AG04450 (cell line): ENCODE results near the gene SEC31A. TPM values are rescaled to one million over a fixed set of nuclear protein-coding genes. Genes with fewer than 3 reads are reported as not detected.
A peak's percentile ranks its signal among the peaks of the same experiment; 100 is the strongest.

Experiments used
- CTCF ChIA-PET: fragments of 300-600, 350-600 bp; formaldehyde crosslinking; extraction: SDS; loops from one replicate; lab custom pipeline; 2022; ENCODE audit warnings: antibody characterized with exemption, inconsistent platforms; lab: Charles Lee
- POLR2A ChIA-PET: fragments of 350-600 bp; formaldehyde crosslinking; extraction: SDS; loops from one replicate; lab custom pipeline; 2021; ENCODE audit warnings: antibody characterized with exemption, inconsistent platforms; lab: Yijun Ruan, JAX
- DNase-seq: peaks from one replicate; pipeline ENCODE4 v3.0.0-alpha.2; 2011; ENCODE audit warnings: low read depth, low spot score
- H3K27ac ChIP-seq: one replicate; pipeline ENCODE4 v1.5.1; 2012; ENCODE audit warnings: low read depth, low read length, control low read depth
- H3K27me3 ChIP-seq: one replicate; pipeline ENCODE4 v1.6.0; 2012; ENCODE audit warnings: low read length; ENCODE audit not compliant: control insufficient read depth, insufficient read depth
- H3K4me3 ChIP-seq: 2 replicates; pipeline ENCODE4 v1.5.1; 2011; ENCODE audit warnings: mild to moderate bottlenecking, low read depth, low read length, control low read depth
- H3K9me3 ChIP-seq: 2 replicates; pipeline ENCODE4 v1.5.1; 2012; ENCODE audit warnings: low read length; ENCODE audit not compliant: control insufficient read depth, insufficient read depth
- polyA plus RNA-seq: library from polyadenylated mRNA; depleted of rRNA; stranded (reverse); fragments of >200 nt; gene quantifications from 2 replicates; pipeline ENCODE4 v1.2.3, GENCODE V29; 2011
- TF ChIP-seq, protein P1 (sequence below): IDR thresholded peaks from 2 replicates; pipeline ENCODE4 v1.5.1; 2011; ENCODE audit warnings: low read depth, low read length, control low read depth, inconsistent platforms

SEC31A gene
- polyA plus RNA-seq, 1 experiment = 436 TPM

DNA sequence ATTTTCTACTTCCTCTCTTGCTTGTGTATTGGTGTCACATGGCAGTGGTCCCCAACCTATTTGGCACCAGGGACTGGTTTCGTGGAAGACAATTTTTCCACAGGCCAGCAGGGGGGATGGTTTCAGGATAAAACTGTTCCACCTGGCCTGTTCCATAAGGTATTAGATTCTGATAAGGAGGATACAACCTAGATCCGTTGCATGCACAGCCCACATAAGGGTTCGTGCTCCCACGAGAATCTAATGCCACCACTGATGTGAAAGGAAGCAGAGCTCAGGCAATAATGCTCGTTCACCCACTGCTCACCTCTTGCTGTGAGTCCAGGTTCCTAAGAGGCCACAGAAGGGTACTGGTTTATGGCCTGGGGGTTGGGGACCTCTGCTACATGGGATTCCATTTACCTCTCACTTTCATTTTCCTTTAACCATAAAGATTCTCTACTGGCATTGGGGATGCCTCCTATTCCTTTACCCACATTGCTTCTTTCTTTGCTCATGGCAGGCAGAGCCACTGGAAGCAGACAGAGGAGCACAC, 38.1 kb downstream of the SEC31A start:
- no peak overlapping the region for H3K27ac ChIP-seq
- TF ChIP-seq, protein P1, sequence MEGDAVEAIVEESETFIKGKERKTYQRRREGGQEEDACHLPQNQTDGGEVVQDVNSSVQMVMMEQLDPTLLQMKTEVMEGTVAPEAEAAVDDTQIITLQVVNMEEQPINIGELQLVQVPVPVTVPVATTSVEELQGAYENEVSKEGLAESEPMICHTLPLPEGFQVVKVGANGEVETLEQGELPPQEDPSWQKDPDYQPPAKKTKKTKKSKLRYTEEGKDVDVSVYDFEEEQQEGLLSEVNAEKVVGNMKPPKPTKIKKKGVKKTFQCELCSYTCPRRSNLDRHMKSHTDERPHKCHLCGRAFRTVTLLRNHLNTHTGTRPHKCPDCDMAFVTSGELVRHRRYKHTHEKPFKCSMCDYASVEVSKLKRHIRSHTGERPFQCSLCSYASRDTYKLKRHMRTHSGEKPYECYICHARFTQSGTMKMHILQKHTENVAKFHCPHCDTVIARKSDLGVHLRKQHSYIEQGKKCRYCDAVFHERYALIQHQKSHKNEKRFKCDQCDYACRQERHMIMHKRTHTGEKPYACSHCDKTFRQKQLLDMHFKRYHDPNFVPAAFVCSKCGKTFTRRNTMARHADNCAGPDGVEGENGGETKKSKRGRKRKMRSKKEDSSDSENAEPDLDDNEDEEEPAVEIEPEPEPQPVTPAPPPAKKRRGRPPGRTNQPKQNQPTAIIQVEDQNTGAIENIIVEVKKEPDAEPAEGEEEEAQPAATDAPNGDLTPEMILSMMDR = no peak
- H3K4me3 ChIP-seq = no peak overlapping the region
- no peak for DNase-seq
- POLR2A ChIA-PET = no interaction called here
- no peaks in the 10 kb centered on the region for H3K27me3 ChIP-seq
- H3K9me3 ChIP-seq = no peaks in the 10 kb centered on the region
- CTCF ChIA-PET = interaction anchor here (0.8 to 4.8 kb wide), 12 partner anchors 10 to 431 kb away, joined by 3 to 21 read pairs (median 4); partner anchors contain the start of genes COQ2 and THAP9

GRCh38 chr4:82851885-82852750, 38.8 kb downstream of the SEC31A start:
- H3K27ac ChIP-seq = no peak overlapping the region
- no peak for DNase-seq
- ChIA-PET POLR2A (no interaction called here), CTCF (interaction anchor here (0.6 to 4.8 kb wide), 14 partner anchors 9 to 432 kb away, joined by 3 to 21 read pairs (median 4); partner anchors contain the start of genes COQ2 and THAP9)
- H3K4me3 ChIP-seq = no peak overlapping the region
- TF ChIP-seq, protein P1 = peak; percentile 52
- no peaks in the 10 kb centered on the region for H3K9me3 ChIP-seq
- H3K27me3 ChIP-seq = no peaks in the 10 kb centered on the region

- no peaks in the 10 kb centered on the region for H3K27me3 ChIP-seq
- ChIA-PET CTCF (interaction anchor here (1.5 to 4.8 kb wide), 4 partner anchors 9 to 46 kb away, joined by 4 to 21 read pairs (median 6); no protein-coding TSS in a partner anchor), POLR2A (no interaction called here)
- DNase-seq = no peak
- no peak overlapping the region for H3K4me3 ChIP-seq
- H3K9me3 ChIP-seq = no peaks in the 10 kb centered on the region
- no peak overlapping the region for H3K27ac ChIP-seq
- TF ChIP-seq, protein P1 = no peak
These were observed 39.6 kb downstream of the SEC31A start for GRCh38 chr4:82851318-82851717.

DNA sequence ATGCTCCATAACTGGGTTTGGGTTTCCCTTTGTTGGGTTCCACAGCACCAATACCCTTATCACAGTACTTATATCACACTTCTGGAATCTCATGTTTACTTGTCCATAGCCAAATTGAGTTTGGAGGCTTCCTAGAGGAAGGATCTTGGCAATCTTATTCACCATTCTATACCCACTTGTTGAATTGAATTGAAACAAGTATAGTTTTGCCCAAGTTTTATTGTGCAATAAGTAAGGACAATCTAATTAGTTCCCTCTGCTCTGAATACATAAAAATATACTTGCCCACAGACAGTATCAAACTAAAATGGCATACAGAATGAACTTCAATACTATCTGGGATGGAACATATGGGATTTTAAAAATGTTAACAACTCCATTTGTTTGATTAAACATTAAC, 40.3 kb downstream of the SEC31A start:
- ChIA-PET CTCF (interaction anchor here (0.6 to 4.8 kb wide), 4 partner anchors 8 to 388 kb away, joined by 3 to 21 read pairs (median 6); no protein-coding TSS in a partner anchor), POLR2A (no interaction called here)
- TF ChIP-seq, protein P1 = no peak
- no peak for DNase-seq
- H3K9me3 ChIP-seq = no peaks in the 10 kb centered on the region
- H3K27ac ChIP-seq = no peak overlapping the region
- H3K27me3 ChIP-seq = no peaks in the 10 kb centered on the region
- no peak overlapping the region for H3K4me3 ChIP-seq

DNA sequence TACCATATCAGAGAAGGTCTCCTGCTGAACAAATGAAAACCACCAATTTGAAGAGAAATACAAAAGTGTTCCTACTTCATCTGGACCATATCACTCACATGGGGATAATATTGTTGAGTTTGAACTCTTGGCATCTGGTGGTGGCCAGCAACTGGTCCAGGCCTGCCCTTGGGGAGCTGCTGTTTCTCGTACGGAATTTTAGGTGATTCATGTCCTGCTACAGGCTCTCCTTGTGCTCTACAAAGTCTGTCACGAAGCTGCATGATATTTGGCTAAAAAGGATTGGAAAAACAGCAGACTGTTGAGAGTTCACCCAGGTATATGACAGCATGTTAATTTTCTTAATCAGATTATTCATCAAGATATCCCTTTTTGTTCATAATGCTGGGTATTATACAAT, 42.2 kb downstream of the SEC31A start:
- no peak for DNase-seq
- Histone ChIP-seq H3K9me3 (no peaks in the 10 kb centered on the region), H3K27me3 (no peaks in the 10 kb centered on the region), H3K27ac (no peak overlapping the region), H3K4me3 (no peak overlapping the region)
- POLR2A ChIA-PET = interaction anchor here (0.7 kb wide), 1 partner anchor 262 kb away, joined by 11 read pairs; no protein-coding TSS in a partner anchor
- TF ChIP-seq, protein P1 = no peak
- CTCF ChIA-PET = no interaction called here
